Measurements from ENCODE around the gene PEX6.
"Not testable (repeated sequence)": the region's sequence is repeated elsewhere in the genome, so short reads cannot be mapped to it uniquely, and the experiment has no call there.

Gene PEX6

DNA sequence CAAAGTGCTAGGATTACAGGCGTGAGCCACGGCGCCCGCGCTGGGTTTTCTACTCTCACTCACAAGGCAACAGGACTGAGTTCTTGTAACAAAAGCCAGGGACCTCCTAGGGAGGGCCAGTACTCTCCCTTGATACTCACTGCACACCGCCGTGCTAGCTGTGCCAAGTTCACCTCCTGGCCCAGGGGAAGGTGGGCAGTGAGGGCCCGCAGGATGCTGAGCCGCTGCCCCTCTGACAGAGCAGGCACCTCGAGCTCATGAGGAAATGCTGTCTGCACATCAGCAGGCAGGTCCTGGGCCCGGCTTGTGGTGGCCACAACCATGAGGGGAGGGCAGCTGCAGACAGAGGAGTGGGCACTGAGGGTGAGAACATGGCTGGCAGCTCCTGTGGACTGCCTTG is 11.8 kb downstream of the PEX6 start:
- no peak for DNase-seq (ENCODE audit: low read depth, low spot score)

GRCh38 chr6:42966571-42966970 is 12.4 kb downstream of the PEX6 start:
- DNase-seq (ENCODE audit: low read depth, low spot score): no peak

DNA sequence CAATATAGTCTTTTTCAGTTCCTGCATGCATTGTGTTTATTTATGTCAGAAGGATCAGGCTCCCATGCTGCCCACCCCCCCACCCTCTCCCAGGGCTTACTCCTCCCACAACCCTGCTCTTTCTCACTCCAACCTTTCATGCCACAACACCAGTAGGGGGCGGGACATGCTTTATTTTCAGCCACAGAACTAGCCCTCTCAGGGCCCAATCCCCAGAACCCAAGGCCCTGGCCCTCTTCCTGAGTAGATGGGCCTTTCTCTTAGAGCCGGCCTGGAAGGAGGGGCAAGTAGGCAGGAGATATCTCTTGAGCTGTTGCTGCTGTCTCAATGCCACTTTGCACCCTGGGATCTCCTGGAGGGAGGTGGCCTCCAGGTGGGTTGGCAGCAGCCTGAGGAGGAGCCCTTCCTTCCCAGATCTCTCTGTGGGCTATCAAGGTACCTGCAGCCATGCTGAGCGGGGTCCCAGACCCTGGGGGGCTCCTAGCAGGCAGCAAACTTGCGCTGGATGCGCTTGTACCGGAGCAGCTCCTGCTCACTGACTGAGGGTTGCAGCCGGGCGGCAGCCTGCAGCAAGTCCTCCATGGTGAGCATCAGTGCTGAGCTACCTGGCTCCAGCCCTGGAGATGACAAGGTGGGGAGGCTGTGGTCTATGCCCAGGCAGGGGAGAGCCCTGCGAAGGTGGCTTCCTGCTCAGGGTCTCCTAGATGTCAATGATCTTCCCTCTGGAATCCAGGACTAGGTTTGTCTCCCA is 15.0 kb downstream of the PEX6 start:
- DNase-seq (ENCODE audit: low read depth, low spot score): no peak

DNA sequence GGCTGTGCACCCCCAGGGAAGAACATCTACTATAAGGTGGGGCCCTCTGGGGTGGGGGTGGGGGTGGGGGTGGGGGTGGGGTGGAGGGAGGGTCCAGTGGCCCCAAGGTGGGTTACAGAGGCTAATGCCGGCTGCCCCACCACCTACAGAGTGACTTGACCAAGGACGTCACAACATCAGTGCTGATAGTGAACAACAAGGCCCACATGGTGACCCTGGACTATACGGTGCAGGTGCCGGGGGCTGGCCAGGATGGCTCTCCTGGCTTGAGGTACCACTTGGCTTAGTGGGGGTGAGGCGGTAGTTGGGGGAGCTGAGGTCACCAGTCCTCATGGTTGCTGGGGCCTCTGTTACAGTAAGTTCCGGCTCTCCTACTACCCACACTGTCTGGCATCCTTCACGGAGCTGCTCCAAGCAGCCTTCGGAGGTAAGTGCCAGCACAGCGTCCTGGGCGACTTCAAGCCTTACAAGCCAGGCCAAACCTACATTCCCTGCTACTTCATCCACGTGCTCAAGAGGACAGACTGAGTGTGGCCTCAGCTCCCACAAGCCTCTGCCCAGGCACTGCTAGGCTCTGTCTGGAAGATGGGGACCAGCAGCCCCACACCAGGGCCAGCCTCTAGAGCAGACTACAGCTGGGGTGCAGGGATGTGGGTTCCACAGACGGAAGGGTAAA is 15.7 kb downstream of the PEX6 start:
- DNase-seq (ENCODE audit: low read depth, low spot score): no peak

DNA sequence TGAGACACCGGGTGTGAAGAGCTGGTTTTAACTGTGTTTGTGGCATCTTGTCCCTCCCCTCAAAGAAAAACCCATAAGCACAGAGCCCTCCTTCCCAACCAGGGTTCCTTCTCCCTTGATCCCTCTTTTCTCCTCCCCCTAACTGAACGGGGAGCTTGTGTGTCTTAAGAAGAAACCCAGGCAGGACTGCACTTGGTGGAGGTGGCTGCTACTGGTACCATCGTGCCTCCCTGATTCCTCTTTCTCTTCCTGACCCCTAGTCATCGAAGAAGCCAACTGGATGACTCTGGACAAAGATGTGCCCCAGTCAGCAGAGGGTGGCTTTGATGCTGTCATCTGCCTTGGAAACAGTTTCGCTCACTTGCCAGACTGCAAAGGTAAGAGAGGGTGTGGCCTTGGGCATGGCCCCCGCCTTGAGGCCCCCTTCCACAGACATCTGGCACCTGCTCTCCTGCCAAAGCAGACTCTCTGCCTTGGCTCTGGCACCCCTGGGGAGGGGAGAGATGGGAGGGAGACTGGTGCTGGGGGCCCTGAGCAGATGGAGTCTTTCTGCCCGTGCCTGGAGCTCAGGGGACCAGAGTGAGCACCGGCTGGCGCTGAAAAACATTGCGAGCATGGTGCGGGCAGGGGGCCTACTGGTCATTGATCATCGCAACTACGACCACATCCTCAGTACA is 16.3 kb downstream of the PEX6 start:
- no peak for DNase-seq (ENCODE audit: low read depth, low spot score)

- DNase-seq (ENCODE audit: low read depth, low spot score): no peak
These were observed 16.9 kb downstream of the PEX6 start for GRCh38 chr6:42962096-42962495.

- no peak for DNase-seq (ENCODE audit: low read depth, low spot score)
These were observed 17.9 kb downstream of the PEX6 start for GRCh38 chr6:42961020-42961470.

DNA sequence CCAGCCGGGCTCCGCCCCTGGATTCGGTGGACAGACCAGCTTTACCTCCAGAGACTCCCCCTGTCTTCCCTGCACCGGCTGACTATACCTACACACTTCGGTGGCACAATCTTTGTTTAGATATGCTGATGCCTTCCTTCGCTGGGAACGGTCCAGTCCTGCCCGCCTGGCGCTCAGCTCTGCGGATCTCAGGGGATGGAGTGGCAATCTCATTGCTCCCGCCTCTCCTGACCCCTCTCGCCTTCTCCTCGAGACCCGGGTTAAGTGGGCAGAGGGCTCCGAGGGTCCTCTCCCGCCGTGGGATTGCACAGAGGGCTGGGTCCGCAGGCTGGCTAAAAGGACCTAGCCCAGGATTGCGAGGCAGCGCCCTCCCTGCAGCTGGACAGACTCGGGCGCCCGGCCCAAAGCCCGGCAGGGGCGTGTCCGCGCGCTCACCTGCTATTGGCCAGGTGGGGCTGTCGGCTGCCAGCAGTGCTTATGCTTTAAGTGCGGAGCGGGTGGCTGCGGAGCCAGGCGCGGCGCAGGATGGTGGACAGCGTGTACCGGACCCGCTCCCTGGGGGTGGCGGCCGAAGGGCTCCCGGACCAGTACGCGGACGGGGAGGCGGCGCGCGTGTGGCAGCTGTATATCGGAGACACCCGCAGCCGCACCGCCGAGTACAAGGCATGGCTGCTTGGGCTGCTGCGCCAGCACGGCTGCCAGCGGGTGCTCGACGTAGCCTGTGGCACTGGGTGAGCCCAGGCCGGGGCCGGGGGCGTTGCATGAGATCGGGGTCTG is 18.6 kb downstream of the PEX6 start, which contains the start of gene GNMT:
GNMT (plus strand) TSS at position 512 of the 777 bp plus-strand sequence; CDS start at position 526, 14 bp downstream.
- no peak for DNase-seq (ENCODE audit: low read depth, low spot score)

GRCh38 chr6:42959917-42960242 is 19.1 kb downstream of the PEX6 start:
- no peak for DNase-seq (ENCODE audit: low read depth, low spot score)

DNA sequence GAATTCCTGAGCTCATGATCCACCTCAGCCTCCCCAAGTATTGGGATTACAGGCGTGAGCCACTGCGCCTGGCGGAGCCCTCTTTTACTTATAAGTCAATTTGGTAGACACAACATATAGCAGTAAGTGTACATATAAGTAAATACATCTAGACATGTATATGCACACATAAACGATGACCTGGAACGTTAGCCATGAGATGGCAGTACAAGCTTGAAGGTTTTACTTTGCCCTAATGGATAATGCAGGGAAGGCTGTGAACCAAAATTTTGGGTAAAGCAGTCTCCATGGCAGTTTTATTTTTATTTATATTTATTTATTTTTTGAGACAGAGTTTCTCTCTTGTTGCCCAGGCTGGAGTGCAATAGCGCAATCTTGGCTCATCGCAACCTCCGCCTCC is 20.9 kb downstream of the PEX6 start:
- DNase-seq (ENCODE audit: low read depth, low spot score): no peak

DNA sequence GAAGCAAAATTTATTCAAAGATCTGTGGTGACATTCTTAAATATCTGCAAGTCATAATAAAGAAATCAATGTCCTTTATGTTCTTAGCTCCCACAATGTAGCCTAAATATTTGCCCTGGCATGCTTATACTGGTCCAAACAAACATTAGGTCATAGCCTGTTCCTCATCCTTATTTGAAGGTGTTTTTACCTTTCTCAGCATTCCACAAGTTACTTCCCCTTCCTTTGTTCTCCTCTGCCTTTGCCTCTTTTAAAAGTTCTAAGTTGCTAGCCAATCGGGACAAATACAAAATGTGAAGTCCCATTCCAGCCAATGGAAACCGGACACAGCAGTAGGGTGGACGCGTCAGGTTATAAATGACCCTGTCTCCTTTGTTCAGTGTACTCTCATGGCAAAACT is 24.6 kb downstream of the PEX6 start:
- DNase-seq (ENCODE audit: low read depth, low spot score): not testable (repeated sequence)

- no peak for DNase-seq (ENCODE audit: low read depth, low spot score)
These were observed 26.6 kb downstream of the PEX6 start for GRCh38 chr6:42952389-42952788.

DNA sequence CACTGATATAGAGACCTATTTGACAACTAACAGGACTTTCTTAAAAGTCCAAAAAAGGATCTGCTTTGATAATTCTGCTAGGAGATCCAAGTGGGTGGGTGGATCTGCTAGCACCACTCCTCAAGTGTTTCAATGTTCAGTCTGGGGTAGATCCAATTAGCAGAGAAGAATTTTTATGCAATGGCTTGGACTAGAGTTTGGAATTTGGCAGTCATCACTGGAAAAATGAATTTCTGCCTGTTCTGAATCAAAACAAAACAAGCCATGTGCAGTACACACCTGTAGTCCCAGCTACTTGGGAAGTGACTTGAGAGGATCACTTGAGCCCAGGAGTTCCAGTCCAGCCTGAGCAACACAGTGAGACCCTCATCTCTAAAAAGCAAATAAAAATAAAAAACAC is 31.0 kb downstream of the PEX6 start:
- DNase-seq (ENCODE audit: low read depth, low spot score): no peak

DNA sequence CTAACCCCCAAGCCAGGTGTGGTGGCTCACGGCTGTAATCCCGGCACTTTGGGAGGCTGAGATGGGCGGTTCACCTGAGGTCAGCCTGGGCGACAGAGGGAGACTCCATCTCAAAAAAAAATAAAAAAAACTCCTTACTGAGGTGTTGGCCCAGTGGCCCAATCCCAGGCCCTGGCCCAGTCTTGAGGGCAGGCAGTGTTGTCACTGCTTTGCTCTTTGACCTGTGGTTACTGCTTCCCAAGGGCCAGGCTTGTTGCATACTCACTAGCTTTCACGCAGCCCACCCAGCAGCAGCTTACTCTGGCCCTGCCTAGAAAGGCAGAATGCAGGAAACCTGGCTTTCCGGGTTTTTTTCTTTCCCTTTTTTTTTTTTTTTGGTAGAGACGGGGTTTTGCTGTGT is 36.5 kb downstream of the PEX6 start:
- DNase-seq (ENCODE audit: low read depth, low spot score): no peak

GRCh38 chr6:42941356-42941755 is 37.6 kb downstream of the PEX6 start:
- DNase-seq (ENCODE audit: low read depth, low spot score): not testable (repeated sequence)

DNA sequence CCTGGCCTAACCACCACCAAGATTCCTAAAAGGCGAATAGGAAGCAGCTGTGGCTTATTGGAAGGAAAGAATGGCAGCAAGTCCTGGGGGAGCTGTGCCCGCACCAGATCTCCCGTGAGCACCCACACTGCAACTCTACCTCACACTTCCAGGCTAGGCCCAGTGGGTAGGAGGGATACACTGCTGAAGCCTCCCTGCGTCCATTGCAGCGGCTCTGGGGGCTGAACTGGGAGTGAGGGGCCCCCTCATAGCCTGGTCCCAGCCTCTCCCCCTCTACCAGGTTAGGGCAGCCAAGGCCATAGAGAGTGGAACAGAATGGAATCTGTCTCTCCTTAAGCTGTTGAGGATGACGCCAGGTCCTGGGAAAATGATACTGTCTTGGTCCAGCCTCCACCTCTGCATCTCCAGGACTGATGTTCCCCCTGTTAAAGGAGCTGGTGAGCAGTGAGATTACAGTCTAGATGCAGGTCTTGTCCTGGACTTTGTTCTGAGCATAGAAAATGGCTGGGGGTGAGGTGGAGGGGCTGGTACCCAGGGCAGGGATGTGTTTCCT is 38.4 kb downstream of the PEX6 start:
- DNase-seq (ENCODE audit: low read depth, low spot score): no peak

DNA sequence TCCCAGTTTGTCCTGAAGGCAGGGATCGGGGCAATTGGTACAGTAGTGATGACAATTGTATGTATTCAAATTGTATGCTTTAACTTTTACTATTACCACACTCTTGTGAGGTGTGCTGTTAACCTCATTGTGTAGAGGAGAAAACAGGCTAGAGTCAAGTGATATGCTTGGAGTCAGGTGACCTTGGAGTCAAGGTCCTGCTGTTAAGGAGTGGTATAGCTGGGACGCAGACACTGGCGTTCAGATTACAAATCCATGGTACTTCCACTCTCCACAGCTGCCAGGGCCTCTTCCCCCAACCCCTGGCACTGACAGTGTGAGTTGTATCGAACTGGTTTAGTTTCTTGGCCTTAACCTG is 39.2 kb downstream of the PEX6 start:
- no peak for DNase-seq (ENCODE audit: low read depth, low spot score)

GRCh38 chr6:42938987-42939809 is 39.8 kb downstream of the PEX6 start:
- no peak for DNase-seq (ENCODE audit: low read depth, low spot score)

- no peak for DNase-seq (ENCODE audit: low read depth, low spot score)
These were observed 40.6 kb downstream of the PEX6 start for GRCh38 chr6:42938428-42938796.

- DNase-seq (ENCODE audit: low read depth, low spot score): no peak
These were observed 41.2 kb downstream of the PEX6 start for GRCh38 chr6:42937548-42938427.
